ENCODE results near the gene CD320.

DNA sequence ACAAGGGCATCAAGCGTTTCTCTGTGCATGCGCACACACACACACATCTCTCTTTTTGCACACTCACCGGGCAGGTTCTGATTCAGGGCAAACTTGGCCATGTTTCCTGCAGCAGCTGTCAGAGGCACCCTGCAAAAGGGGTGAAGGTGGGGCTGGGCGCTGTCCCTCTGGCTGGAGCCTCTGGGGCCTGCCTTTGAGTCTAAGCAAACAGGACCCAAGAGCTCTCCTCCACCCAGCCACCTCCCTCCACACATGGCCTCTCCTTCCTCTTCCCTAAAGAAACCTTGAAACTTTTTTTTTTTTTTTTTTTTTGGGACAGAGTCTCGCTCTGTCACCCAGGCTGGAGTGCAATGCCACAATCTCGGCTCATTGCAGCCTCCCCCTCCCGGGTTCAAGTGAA lies 29.6 kb upstream of the CD320 start:
- TF ChIP-seq, protein P1, sequence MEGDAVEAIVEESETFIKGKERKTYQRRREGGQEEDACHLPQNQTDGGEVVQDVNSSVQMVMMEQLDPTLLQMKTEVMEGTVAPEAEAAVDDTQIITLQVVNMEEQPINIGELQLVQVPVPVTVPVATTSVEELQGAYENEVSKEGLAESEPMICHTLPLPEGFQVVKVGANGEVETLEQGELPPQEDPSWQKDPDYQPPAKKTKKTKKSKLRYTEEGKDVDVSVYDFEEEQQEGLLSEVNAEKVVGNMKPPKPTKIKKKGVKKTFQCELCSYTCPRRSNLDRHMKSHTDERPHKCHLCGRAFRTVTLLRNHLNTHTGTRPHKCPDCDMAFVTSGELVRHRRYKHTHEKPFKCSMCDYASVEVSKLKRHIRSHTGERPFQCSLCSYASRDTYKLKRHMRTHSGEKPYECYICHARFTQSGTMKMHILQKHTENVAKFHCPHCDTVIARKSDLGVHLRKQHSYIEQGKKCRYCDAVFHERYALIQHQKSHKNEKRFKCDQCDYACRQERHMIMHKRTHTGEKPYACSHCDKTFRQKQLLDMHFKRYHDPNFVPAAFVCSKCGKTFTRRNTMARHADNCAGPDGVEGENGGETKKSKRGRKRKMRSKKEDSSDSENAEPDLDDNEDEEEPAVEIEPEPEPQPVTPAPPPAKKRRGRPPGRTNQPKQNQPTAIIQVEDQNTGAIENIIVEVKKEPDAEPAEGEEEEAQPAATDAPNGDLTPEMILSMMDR (optimal IDR thresholded peaks at IDR 0.05 in 1 of 3, IDR thresholded peaks at IDR 0.05 in 1 of 3, conservative IDR thresholded peaks at IDR 0.05 in 1 of 3; ENCODE audit: extremely low read depth in 1 of 3, insufficient read depth in 2 of 3, low read length in 3 of 3) = no peak
- no peak for TF ChIP-seq EZH2 (IDR thresholded peaks at IDR 0.05; ENCODE audit: low read length)

All from keratinocyte (primary cell).